ENCODE data around the gene SREBF1. TPM values are rescaled to one million over a fixed set of nuclear protein-coding genes. Genes with fewer than 3 reads are reported as not detected.

The SREBF1 gene
- total RNA-seq, 1 donor from 2014 or later: 89.3 TPM

- no peak for DNase-seq
Observed at GRCh38 chr17:17824783-17825614, 11.8 kb downstream of the SREBF1 start.

- DNase-seq: no peak
Observed at GRCh38 chr17:17824119-17824782, 12.5 kb downstream of the SREBF1 start.

- peak; percentile 79 for DNase-seq
Observed at GRCh38 chr17:17823433-17824118, 13.2 kb downstream of the SREBF1 start.

GRCh38 chr17:17822616-17823015 lies 14.2 kb downstream of the SREBF1 start:
- DNase-seq: no peak

- no peak for DNase-seq
Observed at GRCh38 chr17:17822189-17822588, 14.6 kb downstream of the SREBF1 start.

GRCh38 chr17:17820463-17821158 lies 16.2 kb downstream of the SREBF1 start:
- DNase-seq: no peak

- no peak for DNase-seq
Observed at GRCh38 chr17:17820046-17820445, 16.7 kb downstream of the SREBF1 start.

- DNase-seq: no peak
Observed at GRCh38 chr17:17819561-17819995, 17.2 kb downstream of the SREBF1 start.

- DNase-seq: no peak
Observed at GRCh38 chr17:17819111-17819510, 17.7 kb downstream of the SREBF1 start.

GRCh38 chr17:17818088-17818526 lies 18.7 kb downstream of the SREBF1 start:
- DNase-seq: no peak

- DNase-seq: no peak
Observed at GRCh38 chr17:17817552-17817947, 19.2 kb downstream of the SREBF1 start.

GRCh38 chr17:17816831-17817551 lies 19.8 kb downstream of the SREBF1 start:
- DNase-seq: no peak

GRCh38 chr17:17816240-17816814 lies 20.5 kb downstream of the SREBF1 start:
- no peak for DNase-seq

GRCh38 chr17:17815436-17816200 lies 21.2 kb downstream of the SREBF1 start:
- no peak for DNase-seq

GRCh38 chr17:17815062-17815406 lies 21.8 kb downstream of the SREBF1 start:
- no peak for DNase-seq

- no peak for DNase-seq
Observed at GRCh38 chr17:17814162-17815061, 22.4 kb downstream of the SREBF1 start.

- DNase-seq: no peak
Observed at GRCh38 chr17:17813725-17814095, 23.1 kb downstream of the SREBF1 start.

GRCh38 chr17:17813055-17813724 lies 23.6 kb downstream of the SREBF1 start:
- no peak for DNase-seq
